ENCODE measurements around the gene ATE1.
"Not testable (repeated sequence)": the region's sequence is repeated elsewhere in the genome, so short reads cannot be mapped to it uniquely, and the experiment has no call there.

Gene ATE1

DNA sequence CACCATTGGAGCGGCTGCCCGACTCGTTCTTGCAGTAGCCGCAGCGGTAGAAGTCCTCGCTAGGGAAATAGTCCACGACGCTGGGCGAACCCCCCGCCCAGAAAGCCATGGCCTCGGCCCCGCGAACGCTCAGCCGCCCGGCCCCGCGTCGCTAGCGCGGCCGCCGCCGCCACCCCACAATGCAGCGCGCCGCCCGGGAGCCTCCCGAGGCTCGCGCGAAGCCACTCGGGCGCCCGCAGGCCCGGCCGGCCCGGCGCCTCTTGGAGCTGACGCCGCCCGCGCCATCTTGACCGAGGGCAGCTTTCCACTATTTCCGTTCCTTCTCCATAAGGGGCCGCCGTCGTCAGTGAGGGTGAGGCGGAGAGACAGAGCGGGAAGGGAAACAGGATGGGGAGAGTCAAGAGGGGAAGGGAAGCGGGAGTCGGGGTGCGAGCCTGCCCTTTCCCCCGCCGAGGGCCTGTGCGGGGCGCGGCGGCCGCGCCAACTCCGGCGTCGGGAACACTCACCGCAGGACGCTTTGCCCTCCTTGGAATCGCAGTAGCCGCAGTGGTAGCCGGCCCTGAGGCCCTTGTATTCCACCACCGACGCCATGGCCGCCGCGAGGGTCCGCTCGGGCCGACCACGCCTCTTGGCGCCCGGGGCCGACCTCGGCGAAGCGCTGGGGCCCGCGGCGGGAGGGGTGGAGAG, at the start of gene ATE1:
ATE1 (minus strand) TSS at position 191 of the 687 bp plus-strand sequence; CDS start at position 109, 82 bp downstream.
- peak; percentile 83 for DNase-seq

DNA sequence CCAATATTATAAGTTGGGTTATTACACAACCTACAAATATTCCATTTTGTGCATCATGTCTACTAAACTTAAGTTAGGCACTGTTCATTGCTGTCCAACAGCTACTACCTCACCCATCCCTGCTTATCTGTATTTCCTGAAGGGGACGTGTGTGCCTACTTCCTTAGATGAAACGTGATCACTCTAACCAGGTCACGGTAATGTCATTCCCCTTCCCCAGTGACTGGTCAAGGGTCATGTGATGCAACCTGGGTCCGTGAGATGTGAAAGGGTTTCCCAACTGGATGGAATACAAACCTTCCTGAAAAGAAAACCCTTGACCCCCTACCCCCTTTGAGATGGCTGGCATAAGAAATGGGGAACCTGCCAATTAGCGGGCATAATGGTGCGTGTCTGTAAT, 48.8 kb upstream of the ATE1 start:
- DNase-seq, result no peak

DNA sequence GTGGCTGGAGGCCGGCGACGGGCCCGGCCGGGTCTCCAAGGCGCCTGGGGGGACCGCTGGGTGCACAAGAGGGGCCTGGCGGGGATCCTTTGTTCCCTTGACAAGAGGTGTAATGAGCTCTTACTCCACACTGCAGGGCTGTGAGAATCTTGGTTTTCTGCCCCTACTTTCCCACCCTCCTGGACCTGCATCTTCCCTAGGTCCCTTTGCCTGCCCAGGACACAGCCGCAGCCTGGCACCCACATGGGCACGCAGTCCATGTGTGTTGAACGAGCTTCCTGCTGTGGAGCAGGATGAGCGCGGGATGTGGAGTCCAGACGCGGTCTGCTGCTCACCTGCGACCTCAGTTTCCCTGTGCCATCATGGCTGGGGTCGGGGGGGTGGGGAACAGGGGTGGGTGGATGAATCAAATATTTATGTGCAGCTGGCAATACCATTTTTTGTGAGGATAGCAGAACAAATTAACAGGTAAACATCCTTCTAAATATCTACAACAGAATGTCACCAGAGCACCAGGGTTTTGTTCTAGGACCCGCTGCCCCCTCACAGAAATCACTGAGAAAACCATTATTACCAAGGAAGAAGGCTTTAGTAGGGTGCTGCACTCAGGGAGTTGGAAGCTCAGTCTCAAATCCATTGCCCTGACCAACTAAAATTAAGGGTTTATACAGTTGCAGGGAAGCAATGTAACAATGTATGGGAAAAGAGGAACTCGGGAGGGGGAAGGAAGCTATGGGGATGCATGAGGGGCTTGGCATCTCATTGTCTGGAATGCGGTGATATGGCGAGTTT, 47.7 kb upstream of the ATE1 start:
- DNase-seq, result no peak

DNA sequence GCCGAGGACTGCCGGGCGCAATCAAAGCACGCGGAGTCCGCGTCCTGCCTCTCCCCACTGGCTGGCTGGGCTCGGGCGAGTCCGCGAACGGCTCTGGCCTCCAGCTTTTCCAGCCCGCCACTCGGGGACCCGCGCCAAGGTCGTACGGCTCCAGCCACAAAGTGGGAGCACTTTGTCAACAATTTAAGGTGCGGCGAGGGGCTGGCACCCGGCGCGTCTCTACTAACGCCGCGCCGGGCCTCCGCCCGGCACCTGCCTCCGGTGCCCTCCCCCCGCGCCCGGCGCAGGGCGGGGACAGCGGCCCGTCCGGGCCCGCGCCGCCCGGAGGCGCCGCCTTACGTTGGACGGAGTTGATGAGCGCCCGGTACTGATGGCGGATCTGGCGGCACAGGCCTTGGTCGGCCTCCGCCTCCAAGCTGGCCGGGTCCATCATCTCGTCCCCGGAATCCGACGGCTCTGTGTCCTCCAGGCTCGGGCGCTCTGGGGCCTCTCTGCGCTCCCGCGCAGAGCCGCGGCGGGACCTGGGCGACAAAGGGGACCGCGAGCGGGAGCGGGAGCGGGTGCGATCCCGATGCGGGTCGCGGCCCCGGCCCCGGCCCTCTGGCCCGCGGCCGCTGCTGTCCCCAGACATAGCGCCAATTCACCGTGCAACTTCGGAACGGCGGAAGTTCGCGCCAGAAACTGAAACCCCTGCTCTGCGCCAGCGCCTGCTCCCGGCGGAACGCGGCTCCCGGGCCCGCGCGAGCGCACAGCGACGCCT, 46.9 kb upstream of the ATE1 start, which contains the start of gene NSMCE4A:
NSMCE4A (minus strand) TSS at position 683 of the 760 bp plus-strand sequence; CDS start at position 631, 52 bp downstream.
- peak; percentile 77 for DNase-seq

DNA sequence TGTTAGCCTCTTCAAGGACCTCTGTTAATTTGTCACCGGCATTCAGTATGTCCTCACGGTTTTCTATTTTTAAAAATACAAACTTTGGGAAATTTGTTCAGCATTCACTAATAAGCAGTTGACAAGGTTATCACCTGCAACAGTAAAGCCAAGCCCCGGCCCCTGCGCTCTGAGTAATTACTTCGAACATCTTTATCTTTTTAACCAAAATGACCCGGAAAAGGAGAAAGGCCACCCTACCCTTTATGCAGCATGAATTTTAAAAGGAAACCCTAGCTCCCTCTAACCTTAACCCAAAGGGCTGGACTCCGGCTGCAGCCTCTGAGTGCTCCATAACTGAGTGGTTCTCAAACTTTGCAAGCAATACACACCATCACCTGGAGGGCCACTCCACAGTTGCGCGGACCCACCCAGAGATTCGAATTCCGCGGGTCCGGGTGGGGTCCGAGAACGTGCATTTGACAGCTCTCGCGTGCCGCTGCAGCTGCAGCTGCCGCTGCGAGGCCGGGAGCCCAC, 46.2 kb upstream of the ATE1 start:
- DNase-seq, result no peak

DNA sequence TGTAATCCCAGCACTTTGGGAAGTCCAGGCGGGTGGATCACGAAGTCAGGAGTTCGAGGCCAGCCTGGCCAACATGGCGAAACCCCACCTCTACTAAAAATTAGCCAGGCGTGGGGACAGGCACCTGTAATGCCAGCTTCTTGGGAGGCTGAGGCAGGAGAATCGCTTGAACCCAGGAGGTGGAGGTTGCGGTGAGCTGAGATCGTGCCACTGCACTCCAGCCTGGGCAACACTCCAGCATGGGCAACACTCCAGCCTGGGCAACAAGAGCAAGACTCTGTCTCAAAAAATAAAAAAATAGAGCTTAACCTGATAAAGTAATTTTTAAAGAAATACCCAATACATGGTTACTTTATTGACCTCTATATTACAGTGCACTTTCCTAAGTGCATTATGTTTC, 41.3 kb upstream of the ATE1 start:
- not testable (repeated sequence) for DNase-seq

DNA sequence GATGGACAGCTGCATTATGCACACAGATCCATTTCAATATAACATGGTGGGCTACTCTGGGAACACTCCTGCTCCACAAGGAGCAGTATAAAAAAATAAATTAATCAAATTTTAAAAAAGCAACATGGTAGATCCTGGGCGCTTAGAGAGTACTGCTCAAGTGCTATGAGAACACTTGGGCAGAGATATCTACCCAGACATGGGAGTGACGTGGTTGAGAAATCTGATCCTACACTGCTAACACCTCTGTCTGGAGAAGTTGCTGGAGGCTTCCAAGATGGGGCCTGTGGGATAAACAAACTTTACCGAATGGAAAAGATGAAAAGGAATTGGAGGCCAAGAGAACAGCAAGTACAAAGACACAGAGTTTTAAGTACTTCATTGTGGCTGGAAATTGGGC, 38.2 kb upstream of the ATE1 start:
- DNase-seq, result no peak

DNA sequence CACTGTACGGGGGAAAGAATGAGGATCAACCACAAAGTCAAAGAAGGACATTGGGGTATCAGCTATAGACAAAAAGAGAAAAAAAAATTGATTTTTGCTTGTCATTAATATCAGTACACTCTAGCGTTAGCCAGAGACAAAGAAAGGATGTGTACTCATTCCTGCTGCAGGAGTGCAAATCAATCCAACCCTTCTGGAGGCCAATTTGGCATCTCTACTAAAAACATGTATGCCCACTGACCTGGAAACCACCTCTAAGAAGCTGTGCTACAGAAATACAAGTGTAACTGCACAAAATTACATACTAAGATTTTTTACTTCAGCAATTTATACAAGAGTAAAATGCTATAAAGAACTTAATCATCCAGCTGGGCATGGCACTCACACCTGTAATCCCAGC, 33.6 kb upstream of the ATE1 start:
- no peak for DNase-seq

DNA sequence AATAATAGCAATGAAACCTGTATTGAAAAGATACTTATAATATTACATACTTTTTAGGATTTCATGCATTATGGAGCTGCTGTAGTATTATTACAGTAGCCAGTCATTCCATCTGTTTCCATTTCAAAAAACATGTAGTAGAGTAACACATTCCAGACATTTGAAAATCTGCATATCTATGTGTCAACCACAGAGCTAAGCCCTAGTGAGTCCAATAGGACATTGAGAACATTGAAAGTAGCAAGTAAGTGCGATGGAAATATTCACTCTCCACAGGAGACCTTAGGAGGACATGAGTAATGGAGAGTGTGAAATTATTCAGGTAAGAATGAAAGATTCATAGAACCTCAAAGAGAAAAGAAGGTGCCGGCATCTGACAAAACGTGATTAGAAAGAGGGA, 31.8 kb upstream of the ATE1 start:
- no peak for DNase-seq

DNA sequence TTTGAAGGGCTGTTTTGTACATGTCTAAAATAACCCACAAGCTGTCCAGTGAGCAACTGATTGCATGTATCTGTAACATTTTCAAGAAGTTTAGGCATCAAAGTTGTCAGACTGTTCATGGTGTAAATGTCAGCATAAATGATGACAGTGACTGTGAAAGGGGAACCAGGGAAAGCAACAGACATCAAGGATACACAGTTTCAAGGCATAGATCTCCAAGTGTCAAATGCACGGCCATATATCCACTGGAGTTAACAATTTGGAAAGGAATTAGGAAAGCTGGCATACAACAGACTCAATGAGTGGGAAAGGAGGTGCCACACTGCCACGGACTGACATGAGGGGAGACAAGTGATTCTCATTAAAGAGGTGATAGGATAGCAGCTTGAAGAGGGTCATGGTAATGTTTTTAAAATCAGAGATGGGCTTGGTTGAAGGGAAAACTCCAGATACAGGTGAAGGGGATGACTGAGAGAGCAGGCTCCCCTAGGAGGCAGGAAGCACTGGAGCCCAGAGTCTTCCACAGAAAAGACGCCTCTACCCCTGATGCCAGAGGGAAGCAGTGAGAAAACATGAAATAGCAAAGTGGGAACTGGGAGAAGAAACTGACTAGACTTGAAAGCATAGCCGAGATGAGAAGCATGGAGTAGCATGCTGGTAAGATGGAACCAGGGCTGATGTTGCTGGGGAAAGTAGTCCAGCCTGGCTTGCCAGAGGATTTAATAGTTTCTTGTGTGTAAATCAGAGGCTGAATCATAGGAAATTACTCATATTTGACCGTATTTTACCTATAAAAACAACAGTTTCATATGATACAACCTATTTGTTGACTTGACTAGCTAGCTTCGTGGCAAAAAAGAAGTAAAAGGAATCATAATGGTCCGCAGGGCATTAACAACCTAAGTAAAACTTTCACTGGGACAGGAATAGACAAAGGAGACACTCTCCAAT, 28.6 kb upstream of the ATE1 start:
- DNase-seq, result no peak

DNA sequence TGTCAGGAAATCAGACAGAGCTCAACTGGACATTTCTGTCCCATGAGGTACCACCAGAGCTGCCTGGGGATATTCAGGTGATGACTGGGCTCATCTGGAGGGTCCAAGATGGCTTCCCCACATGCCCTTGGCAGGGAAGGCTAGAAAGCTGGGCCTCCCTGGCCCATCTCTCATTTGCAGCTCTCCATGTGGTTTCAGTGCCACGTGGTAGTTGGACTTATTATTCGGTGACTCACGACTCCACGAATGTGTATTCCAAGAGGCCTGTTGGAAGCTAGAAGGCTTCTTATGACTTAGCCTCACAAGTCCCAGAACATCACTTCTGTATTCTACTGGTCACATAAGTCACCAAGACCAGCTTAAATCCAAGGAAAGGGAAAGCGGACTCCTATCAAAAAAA, 24.4 kb upstream of the ATE1 start:
- no peak for DNase-seq

DNA sequence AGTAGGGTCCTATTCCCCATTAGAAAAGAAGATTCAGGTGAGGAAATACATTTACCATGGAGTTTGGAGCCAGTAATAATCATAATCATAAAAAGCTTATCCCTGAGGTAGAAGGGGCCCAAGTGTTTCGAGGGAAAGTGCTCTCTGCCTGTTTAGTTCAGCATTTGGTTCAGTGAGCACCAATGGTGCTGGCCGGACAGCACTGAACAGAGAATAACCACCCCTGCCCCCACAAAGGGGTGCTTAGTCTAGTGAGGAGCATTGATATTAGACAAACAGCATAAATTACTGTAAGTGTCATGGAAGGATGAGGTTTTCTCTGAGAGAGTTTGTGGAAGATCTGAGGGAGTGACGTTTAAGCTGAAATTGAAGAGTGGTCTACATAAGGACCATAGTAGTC, 21.6 kb upstream of the ATE1 start:
- no peak for DNase-seq

DNA sequence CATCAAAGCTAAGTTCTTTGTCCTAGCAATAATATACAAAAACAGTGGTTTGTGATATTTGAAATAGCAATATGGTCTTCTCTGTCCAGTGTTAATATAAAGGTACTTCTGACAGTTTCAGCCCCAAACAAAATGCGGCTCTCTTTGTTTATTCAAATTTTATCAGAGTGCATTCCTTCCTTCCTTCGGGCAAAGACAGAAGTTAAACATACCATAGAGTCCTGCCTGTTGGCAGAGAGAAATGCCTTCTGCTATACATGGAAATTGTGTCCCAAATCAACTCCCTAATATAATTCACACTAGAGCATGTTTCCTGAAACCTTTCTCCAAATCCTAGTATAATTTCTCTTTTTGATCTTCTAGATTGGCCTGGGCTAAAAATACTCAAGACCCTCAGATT, 21.2 kb upstream of the ATE1 start:
- no peak for DNase-seq

DNA sequence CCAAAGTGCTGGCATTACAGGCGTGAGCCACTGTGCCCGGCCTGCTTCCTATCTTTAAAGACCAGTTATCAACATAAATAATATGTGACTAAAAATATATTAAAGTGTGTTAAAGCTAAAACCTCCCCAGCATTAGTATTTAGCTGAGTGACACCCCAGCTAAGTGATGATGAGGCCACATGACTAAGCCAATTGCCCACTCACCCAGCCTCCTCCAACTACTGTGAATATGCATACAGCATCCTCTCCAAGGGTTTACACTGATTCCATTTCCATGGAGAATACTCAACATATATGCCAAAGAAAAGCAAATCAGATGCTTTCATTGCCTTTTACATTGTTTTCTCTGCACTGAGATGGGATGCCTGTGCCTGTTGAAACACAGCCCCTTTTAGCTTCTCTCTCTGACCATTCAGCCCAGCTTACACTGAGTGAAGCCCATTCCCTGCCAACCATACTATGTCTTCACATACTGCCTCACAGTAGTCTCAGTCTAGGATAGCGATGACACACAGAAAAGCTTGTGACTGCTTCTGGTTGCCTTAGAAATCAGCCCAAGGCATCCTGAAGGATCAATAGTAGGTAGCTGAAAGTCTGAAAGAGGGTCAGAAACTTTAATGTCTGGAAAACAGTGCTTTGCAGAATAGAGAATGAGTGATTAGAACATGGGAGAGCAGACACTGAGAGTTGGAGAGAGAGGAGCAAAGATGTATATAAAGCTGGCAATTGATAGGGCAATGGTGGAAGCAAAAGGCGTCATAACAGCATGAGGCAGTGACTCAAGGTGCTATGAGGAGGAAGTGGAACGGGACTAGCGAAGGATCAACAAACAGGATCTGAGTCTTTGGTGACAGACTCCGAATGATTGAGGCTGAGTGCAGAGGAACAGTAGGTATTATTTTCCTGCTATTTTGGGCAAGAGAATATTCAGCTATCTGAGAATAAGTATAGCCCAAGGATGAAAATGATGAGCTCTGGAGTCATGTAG, 19.8 kb upstream of the ATE1 start:
- DNase-seq, result no peak

DNA sequence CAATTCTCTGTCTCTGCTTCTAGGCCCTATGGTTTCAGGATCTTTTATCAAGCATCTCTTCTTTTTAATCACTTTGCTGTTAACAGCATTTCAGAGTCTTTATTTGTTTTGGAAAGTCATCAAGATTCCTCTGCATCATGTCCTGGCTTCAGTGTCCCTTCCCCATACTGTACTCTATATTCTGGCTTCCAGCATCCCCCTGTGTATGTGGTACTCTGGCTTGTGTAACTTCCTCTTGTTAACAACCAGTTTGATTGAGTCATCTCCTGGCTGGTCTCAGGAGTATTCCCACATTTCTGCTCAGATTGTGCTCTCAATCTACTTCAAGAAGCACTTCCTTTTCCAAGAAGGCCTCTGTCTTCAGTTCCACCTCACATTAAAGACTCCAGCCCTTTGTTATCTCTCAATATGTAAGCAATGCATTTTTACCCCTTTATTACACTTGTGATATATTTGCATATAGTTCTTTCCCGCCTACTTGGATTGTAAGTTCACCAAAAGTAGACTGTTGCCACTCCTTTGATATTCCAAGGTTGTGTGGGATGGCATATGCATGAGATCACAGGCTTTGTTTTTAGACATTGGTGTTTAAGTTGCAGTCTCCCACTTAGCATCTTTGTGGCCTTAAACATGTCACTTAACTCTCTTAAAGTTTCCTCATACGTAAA, 15.1 kb upstream of the ATE1 start:
- no peak for DNase-seq

DNA sequence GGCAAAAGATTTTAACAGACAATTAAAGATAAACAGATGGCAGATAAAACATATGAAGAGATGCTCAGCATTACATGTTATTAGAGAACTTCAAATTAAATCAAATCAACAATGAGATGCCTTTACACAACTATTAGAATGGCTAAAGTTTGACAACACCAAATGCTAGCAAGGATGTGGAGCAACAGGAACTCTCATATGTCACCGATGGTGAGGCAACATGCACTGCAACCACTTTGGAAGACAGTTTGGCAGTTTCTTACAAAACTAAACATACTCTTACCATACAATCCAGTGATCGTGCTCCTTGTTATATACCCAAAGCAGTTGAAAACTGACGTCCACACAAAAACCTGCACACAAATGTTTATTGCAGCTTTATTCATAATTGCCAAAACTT, 13.7 kb upstream of the ATE1 start:
- no peak for DNase-seq

DNA sequence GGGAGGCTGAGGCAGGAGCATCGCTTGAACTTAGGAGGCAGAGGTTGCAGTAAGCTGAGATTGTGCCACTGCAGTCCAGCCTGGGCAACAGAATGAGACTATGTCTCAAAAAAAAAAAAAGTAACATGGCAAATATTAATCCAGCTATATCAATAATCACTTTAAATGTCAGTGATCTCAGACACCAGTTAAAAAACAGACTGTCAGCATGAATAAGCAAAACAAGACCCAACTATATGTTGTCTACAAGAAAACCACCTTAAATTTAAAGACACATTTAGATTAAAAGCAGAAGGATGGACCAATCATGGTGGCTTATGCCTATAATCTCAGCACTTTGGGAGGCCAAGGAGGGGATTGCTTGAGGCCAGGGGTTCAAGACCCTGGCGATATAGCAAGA, 8.5 kb upstream of the ATE1 start:
- no peak for DNase-seq

DNA sequence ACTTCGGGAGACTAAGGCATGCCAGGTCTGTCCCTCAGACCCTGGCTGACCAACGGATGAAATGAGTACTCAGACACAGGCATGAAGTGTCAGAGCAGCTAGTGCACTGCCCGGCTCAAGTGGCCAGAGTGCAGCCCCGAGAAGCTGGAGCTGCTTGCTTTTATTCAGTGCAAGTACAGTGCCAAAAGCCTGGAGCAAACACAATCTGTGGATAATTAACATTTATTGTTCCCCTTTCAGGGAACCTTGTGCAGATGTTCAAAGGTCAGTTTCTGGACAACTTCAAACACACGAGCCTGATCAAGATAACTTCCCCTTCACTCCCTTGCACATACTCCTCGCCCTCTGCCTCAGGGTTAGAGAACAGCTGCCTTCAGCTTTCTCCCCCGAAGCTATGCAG, 7.9 kb upstream of the ATE1 start:
- no peak for DNase-seq

DNA sequence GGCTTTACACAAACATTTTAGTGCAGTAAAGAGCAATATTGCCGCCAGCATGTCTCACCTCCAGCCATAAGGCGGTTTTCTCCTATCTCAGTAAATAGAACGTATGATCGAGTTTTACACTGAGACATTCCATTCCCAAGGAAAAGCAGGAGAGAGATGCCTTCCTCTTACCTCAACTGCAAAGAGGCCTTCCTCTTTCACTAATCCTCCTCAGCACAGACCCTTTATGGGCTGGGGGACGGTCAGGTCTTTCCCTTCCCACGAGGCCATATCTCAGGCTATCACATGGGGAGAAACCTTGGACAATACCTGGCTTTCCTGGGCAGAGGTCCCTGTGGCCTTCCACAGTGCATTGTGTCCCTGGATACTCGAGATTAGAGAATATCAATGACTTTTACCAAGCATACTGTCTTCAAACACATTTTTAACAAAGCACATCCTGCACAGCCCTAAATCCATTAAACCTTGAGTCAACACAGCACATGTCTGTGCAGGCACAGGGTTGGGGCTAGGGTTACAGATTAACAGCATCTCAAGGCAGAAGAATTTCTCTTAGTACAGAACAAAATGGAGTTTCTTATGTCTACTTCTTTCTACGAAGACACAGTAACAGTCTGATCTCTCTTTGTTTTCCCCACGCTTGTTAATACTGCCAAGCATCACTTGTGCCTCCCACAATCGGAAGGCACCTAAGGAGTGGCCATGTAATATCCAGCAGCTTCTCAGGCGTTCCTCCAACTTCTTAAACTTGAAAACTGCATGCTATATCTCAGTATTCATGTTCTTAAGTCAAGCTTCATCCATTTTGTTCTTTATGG, 2.6 kb upstream of the ATE1 start:
- DNase-seq, result not testable (repeated sequence)
